Prostate gland (tissue), 2 donors: Measurements from ENCODE around the gene LYPD6B. TPM values are rescaled to one million over a fixed set of nuclear protein-coding genes. Genes with fewer than 3 reads are reported as not detected.

Source experiments
- DNase-seq: peaks from one replicate; pipeline ENCODE4 v3.0.0-alpha.2; 2019; ENCODE audit warnings: low spot score
- H3K27ac ChIP-seq, 2 donors: fragments of 200-600 bp; sonication (generic); 2 replicates each; pipeline ENCODE4 v1.5.1; 2017 to 2019
- H3K27me3 ChIP-seq: fragments of 200-600 bp; sonication (generic); replicated peaks from 2 replicates; pipeline ENCODE4 v1.5.1; 2019; ENCODE audit not compliant: insufficient read depth
- H3K36me3 ChIP-seq, 2 donors: fragments of 200-600 bp; sonication (generic); 1 replicate in 1 of 2; 2 replicates in 1 of 2; pipeline versions ENCODE4 v1.5.1 to v1.8.1; 2017 to 2019
- H3K4me1 ChIP-seq: fragments of 200-600 bp; sonication (generic); replicated peaks from 2 replicates; pipeline ENCODE4 v1.5.1; 2019
- H3K4me3 ChIP-seq, 2 donors: fragments of 200-600 bp; sonication (generic); 2 replicates each; pipeline ENCODE4 v1.5.1; 2017 to 2019
- H3K9me3 ChIP-seq: fragments of 200-600 bp; sonication (generic); 2 replicates; pipeline ENCODE4 v1.5.1; 2017
- POLR2A ChIP-seq: fragments of 450-650 bp; IDR thresholded peaks from one replicate; pipeline ENCODE4 v1.6.1; 2016; ENCODE audit warnings: antibody characterized with exemption, mild to moderate bottlenecking
- POLR2AphosphoS5 ChIP-seq: sonication (generic); formaldehyde crosslinking; IDR thresholded peaks from one replicate; pipeline ENCODE4 v1.6.1; 2017; ENCODE audit warnings: antibody characterized with exemption
- WGBS: methylation state at CpG from one replicate; pipeline ENCODE4 v1.1.5; 2018; 5-methylcytosine and 5-hydroxymethylcytosine counted together
- intact Hi-C: fragments of 100-400 bp; cut with DNase I; formaldehyde crosslinking; loops from one replicate; pipeline ENCODE4 v1.14.2; 2022
- total RNA-seq, 2 donors: library from RNA; depleted of rRNA; stranded (reverse); fragments of >200 nt; gene quantifications; one replicate each; pipeline ENCODE4 v1.1.0, GENCODE V29; 2016
- TF ChIP-seq, protein P1 (sequence below), 4 experiments: fragments of 200-600 bp in 2 of 4; fragments of 450-650 bp in 2 of 4; sonication (generic) in 2 of 4; IDR thresholded peaks; 1 replicate in 3 of 4; 2 replicates in 1 of 4; pipeline ENCODE4 v1.5.1; 2016 to 2019; ENCODE audit warnings: antibody characterized with exemption in 4 of 4, mild to moderate bottlenecking in 2 of 4, moderate library complexity in 2 of 4

LYPD6B gene
- total RNA-seq, 2 donors from 2014 or later = 16.8 to 17.8 TPM

DNA sequence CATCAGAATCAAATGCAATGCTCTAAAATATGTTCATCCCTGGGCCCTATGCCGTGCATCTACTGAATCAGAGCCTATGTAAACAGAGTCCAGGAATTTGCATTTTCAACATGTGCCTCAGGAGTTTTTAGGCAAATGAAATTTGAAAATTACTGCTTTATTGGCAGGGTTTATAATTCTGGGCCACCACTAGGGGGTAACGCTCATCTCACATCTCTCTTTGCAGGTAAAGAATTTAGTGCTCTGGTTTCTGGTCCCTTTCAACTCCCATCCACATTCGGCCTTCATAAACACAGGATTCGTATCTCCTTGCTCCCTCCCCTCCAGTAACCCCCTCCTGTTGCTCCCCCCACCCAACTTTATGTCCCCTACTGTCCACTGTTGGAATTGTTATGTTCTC lies 49.3 kb downstream of the LYPD6B start:
- Histone ChIP-seq H3K4me3 (no peak overlapping the region), H3K27me3 (no peaks in the 10 kb centered on the region), H3K4me1 (no peaks in the 10 kb centered on the region), H3K27ac (no peak overlapping the region), H3K9me3 (no peaks in the 10 kb centered on the region), H3K36me3 (no peaks in the 10 kb centered on the region)
- no peak for DNase-seq
- intact Hi-C loops = no loop called here
- TF ChIP-seq POLR2A = no peak
- TF ChIP-seq POLR2AphosphoS5 = no peak
- TF ChIP-seq, protein P1, sequence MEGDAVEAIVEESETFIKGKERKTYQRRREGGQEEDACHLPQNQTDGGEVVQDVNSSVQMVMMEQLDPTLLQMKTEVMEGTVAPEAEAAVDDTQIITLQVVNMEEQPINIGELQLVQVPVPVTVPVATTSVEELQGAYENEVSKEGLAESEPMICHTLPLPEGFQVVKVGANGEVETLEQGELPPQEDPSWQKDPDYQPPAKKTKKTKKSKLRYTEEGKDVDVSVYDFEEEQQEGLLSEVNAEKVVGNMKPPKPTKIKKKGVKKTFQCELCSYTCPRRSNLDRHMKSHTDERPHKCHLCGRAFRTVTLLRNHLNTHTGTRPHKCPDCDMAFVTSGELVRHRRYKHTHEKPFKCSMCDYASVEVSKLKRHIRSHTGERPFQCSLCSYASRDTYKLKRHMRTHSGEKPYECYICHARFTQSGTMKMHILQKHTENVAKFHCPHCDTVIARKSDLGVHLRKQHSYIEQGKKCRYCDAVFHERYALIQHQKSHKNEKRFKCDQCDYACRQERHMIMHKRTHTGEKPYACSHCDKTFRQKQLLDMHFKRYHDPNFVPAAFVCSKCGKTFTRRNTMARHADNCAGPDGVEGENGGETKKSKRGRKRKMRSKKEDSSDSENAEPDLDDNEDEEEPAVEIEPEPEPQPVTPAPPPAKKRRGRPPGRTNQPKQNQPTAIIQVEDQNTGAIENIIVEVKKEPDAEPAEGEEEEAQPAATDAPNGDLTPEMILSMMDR (IDR thresholded peaks at IDR 0.05) = peak in 3 of 4 experiments; percentile 16 to 31 (median 18)
- 81% methylated on average over 4 of the region's 4 CpGs for WGBS

- TF ChIP-seq, protein P1 (IDR thresholded peaks at IDR 0.05) = no peak
- TF ChIP-seq POLR2AphosphoS5 = no peak
- no peak for TF ChIP-seq POLR2A
- H3K9me3 ChIP-seq = no peaks in the 10 kb centered on the region
- no peaks in the 10 kb centered on the region for H3K27me3 ChIP-seq
- no peak overlapping the region for H3K4me3 ChIP-seq
- intact Hi-C loops = no loop called here
- H3K4me1 ChIP-seq = no peaks in the 10 kb centered on the region
- H3K27ac ChIP-seq = no peak overlapping the region
- no peaks in the 10 kb centered on the region for H3K36me3 ChIP-seq
- DNase-seq = no peak
Measured at GRCh38 chr2:149089068-149089467, 50.6 kb downstream of the LYPD6B start.

DNA sequence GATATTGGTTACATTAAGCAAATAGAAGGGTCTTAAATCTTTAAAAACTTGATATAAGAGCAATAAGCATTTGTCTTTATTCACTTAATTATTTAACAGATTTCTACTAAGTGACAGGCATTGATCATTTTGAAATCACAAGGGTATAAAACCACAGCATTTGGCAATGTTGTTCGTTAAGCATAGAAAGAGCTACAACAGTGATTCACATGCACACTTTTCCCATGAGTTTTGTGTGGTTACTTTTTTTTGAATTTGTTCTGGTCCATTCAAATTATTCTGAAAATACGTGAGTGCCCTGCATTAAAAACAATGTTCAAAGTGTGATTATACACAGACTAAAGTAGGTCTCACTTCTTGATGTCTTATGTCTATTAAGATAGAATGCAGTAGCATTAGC lies 52.2 kb downstream of the LYPD6B start:
- no peaks in the 10 kb centered on the region for H3K9me3 ChIP-seq
- H3K4me1 ChIP-seq = no peaks in the 10 kb centered on the region
- H3K27me3 ChIP-seq = no peaks in the 10 kb centered on the region
- no peak overlapping the region for H3K4me3 ChIP-seq
- intact Hi-C loops = no loop called here
- 88% methylated on average over 2 of the region's 2 CpGs for WGBS
- TF ChIP-seq POLR2AphosphoS5 (no peak), POLR2A (no peak)
- TF ChIP-seq, protein P1 (IDR thresholded peaks at IDR 0.05) = no peak
- H3K36me3 ChIP-seq = no peaks in the 10 kb centered on the region
- no peak overlapping the region for H3K27ac ChIP-seq
- no peak for DNase-seq

DNA sequence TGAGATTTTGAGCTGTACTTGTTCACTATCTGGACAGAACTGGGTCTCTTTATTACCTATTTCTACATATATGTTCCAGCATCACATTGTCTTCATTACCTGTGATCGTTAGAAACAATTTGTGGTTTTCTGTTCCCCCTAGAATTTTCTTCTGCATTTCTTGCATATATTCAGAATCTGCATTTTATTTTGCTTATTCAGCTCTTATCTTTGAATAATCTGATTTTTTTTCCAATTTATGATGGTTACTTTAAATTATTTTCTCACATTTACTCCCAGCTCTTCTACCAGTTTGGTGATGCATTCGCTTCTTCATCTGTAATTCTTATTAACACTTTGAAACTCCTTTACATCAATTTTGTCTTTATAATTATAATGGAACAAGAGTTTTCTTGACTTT lies 55.1 kb downstream of the LYPD6B start:
- Histone ChIP-seq H3K9me3 (no peaks in the 10 kb centered on the region), H3K4me3 (no peak overlapping the region), H3K4me1 (no peaks in the 10 kb centered on the region), H3K27me3 (no peaks in the 10 kb centered on the region), H3K36me3 (no peaks in the 10 kb centered on the region), H3K27ac (no peak overlapping the region)
- 95% methylated on average over 2 of the region's 2 CpGs for WGBS
- TF ChIP-seq POLR2AphosphoS5 (no peak), POLR2A (no peak)
- TF ChIP-seq, protein P1 (IDR thresholded peaks at IDR 0.05) = no peak
- intact Hi-C loops = no loop called here
- DNase-seq = no peak

DNA sequence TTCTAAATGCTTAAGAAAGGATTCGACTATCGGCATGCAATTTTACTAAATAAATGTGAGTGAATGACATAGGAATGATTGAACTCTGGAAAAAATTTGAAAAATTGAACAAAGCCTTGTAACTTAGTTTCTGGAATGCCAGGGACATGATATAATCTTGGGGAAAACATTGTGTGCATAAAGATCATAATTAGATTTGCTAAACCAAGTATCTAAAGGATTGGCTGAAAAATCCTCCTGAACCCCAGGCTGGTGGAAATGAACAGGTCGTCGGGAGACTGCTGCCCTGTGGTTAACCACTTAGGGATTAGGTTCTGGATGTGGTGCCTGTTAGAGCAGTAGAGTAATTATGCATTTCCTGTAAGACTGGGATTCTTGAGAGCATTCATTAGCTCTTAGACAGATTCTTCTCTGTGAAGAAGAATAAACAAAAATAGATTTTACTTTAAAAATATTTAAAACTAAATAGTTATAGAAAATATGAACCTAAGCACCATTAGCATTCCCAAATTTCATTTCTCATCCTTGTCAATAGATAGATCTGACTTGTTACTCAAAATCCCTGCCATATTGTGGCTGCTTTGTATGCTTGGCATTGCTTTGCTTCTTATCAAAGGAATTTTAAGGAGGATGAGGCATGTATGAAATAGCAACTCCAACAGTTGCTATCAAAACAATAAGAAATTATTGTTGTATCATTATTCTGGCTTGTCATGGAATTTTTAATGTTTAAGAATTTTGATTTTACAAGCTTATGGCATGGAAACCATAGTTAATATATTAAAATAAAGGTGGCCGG lies 55.9 kb downstream of the LYPD6B start:
- TF ChIP-seq, protein P1 (IDR thresholded peaks at IDR 0.05) = no peak
- no peak for TF ChIP-seq POLR2AphosphoS5
- no peak for TF ChIP-seq POLR2A
- intact Hi-C loops = no loop called here
- no peaks in the 10 kb centered on the region for H3K27me3 ChIP-seq
- no peak overlapping the region for H3K4me3 ChIP-seq
- H3K4me1 ChIP-seq = no peaks in the 10 kb centered on the region
- H3K9me3 ChIP-seq = no peaks in the 10 kb centered on the region
- H3K27ac ChIP-seq = no peak overlapping the region
- no peaks in the 10 kb centered on the region for H3K36me3 ChIP-seq
- 77% methylated on average over 5 of the region's 5 CpGs for WGBS
- DNase-seq = no peak
